ENCODE results near the gene TJP2.
A peak's percentile ranks its signal among the peaks of the same experiment; 100 is the strongest.

Gene TJP2

GRCh38 chr9:69172895-69173294 is 1.2 kb upstream of the TJP2 start:
- no peak for DNase-seq

DNA sequence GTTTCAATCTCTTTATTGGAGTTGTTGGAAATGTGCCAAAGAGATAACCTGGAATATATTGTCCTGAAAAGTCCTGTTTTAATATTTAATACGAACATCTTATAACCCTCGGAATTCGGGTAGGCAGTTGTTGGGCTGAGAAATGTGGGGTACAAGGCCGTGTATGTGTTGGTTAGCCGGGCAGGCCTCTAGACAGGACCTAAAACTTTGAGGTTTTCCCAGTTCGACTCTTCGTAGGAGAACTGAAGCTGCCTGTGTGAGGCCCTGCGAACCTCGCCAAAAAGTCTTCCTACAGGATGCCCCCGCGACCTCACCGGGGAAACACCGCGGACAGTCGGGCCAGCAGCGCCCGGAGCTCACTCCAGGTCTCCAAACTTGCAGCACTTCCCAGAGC is 583 bp upstream of the TJP2 start:
- TF ChIP-seq POLR2A (IDR thresholded peaks at IDR 0.05; ENCODE audit: low read length) (no peak), GATA1 (IDR thresholded peaks at IDR 0.05; ENCODE audit: low read depth, low read length) (no peak)

More at GRCh38 chr9:69172895-69173294, 1.2 kb upstream of the TJP2 start:
- TF ChIP-seq POLR2A (IDR thresholded peaks at IDR 0.05; ENCODE audit: low read length) (no peak), GATA1 (IDR thresholded peaks at IDR 0.05; ENCODE audit: low read depth, low read length) (no peak)

GRCh38 chr9:69174616-69175463 is 763 bp downstream of the TJP2 start:
- TF ChIP-seq POLR2A (IDR thresholded peaks at IDR 0.05; ENCODE audit: low read length) (peak; percentile 6), GATA1 (IDR thresholded peaks at IDR 0.05; ENCODE audit: low read depth, low read length) (no peak)
- DNase-seq = peak; percentile 71 to 76

More for the DNA sequence above, 583 bp upstream of the TJP2 start:
- no peak for DNase-seq

- no peak for TF ChIP-seq GATA1 (IDR thresholded peaks at IDR 0.05; ENCODE audit: low read depth, low read length)
- TF ChIP-seq POLR2A (IDR thresholded peaks at IDR 0.05; ENCODE audit: low read length) = no peak
- DNase-seq = peak in 1 of 2 experiments; percentile 55
Measured at GRCh38 chr9:69175486-69175885, 1.4 kb downstream of the TJP2 start.

DNA sequence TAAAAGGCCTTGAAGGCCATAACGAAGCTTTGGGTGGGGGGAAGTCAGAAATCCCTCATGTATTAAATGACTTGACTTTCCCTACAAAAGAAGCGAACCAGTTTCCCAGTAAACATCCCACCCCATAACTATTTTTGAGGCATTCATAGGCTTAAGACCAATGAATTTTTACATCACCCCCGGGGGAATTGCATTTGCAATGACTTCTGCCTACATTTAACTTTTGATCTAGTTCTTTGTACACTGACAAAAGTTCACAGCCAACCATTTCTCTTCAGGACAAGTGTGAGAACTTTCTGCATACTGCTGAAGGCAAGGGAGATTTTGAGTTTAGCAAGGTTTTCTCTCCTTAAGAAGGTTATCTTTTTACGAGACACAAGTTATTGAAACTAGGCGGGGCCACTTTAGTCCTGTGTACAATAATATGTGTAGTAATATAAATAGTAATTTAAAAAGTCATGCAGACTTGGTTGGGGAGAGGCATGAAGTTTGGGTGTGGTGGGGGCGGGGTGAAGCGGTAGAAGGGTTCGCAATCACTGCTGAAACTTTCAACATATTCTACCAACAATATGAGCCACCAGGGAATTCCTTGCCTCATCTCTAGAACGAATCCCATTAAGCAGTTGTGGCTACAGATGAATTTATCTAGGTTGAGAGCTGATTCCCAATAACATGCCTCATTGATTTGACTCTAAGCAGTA is 2.5 kb downstream of the TJP2 start:
- peak; percentile 41 to 67 for DNase-seq

DNA sequence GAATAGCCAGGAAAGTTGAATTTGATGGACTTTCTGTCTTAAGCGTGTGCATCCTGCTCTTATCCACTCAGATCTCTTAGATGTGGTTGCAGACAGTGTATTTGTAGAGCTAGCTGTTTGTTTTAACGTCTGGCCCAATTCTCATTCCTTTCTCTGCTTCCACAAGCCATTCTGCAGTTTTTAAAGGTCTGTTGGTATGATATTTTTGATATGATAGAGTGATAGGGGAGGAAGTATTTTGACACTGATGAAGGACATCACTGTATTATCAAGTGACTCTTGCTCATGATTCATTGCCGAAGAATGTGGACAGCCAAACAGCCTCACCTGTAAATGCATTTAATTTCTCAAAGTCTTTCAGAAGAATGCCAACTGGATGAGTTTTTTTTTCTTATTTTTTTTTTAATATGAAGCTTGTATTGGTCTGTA is 4.5 kb downstream of the TJP2 start:
- DNase-seq = no peak
- TF ChIP-seq POLR2A (IDR thresholded peaks at IDR 0.05; ENCODE audit: low read length) (no peak), GATA1 (IDR thresholded peaks at IDR 0.05; ENCODE audit: low read depth, low read length) (no peak)

More for the DNA sequence above, 2.5 kb downstream of the TJP2 start:
- no peak for TF ChIP-seq POLR2A (IDR thresholded peaks at IDR 0.05; ENCODE audit: low read length)
- TF ChIP-seq GATA1 (IDR thresholded peaks at IDR 0.05; ENCODE audit: low read depth, low read length) = no peak

DNA sequence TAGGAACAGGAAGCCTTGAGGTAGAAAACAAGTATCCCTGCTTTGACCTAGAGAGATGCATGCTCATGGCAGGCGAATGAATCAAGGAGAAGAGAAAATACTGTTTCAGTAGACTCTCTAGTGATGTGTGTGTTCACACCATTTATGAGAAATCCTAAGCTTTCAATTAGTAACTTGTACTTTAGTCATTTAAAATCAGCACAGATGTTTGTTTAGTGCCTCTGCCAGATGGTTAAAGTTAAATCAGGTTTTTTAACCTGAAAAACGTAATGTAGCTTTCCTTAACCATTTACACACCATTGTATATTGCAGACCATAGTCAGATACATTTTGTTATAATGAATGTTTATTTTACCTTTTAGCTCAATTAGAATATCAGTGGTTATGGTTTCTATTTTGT is 5.0 kb downstream of the TJP2 start:
- TF ChIP-seq GATA1 (IDR thresholded peaks at IDR 0.05; ENCODE audit: low read depth, low read length) (no peak), POLR2A (IDR thresholded peaks at IDR 0.05; ENCODE audit: low read length) (no peak)
- no peak for DNase-seq

- TF ChIP-seq POLR2A (IDR thresholded peaks at IDR 0.05; ENCODE audit: low read length) (no peak), GATA1 (IDR thresholded peaks at IDR 0.05; ENCODE audit: low read depth, low read length) (no peak)
- DNase-seq = no peak
Measured at GRCh38 chr9:69180200-69180599, 6.1 kb downstream of the TJP2 start.

- peak; percentile 33 for TF ChIP-seq GATA1 (IDR thresholded peaks at IDR 0.05; ENCODE audit: low read depth, low read length)
- peak; percentile 20 for TF ChIP-seq POLR2A (IDR thresholded peaks at IDR 0.05; ENCODE audit: low read length)
- DNase-seq = peak; percentile 93 to 94
Measured at GRCh38 chr9:69180670-69181069, 6.6 kb downstream of the TJP2 start.

GRCh38 chr9:69181908-69182353 is 7.9 kb downstream of the TJP2 start:
- TF ChIP-seq POLR2A (IDR thresholded peaks at IDR 0.05; ENCODE audit: low read length) (no peak), GATA1 (IDR thresholded peaks at IDR 0.05; ENCODE audit: low read depth, low read length) (no peak)
- DNase-seq = no peak

DNA sequence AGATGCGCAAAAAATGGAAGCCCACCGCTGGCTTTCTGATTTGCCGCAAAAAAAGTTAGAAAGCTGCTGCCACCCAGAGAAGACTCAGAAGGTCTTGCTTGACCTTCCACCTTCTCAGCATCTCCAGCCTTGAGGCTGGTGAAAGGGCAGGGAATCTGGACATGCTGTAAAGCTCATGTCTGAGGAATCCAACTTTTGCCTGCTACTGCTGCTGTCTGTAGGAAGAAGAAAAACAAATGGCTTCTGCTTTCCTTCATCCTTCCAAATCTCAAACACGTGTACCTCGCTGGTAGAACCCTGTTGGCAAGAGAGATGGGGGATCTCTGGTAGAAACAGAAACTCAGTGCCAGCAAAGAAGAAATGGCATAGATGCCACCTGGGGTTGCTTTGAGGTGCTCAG is 10.2 kb downstream of the TJP2 start:
- no peak for DNase-seq
- TF ChIP-seq POLR2A (IDR thresholded peaks at IDR 0.05; ENCODE audit: low read length) = no peak
- no peak for TF ChIP-seq GATA1 (IDR thresholded peaks at IDR 0.05; ENCODE audit: low read depth, low read length)

GRCh38 chr9:69186841-69187611 is 12.9 kb downstream of the TJP2 start:
- peak; percentile 88 to 93 for DNase-seq
- TF ChIP-seq GATA1 (IDR thresholded peaks at IDR 0.05; ENCODE audit: low read depth, low read length) (no peak), POLR2A (IDR thresholded peaks at IDR 0.05; ENCODE audit: low read length) (peak; percentile 58)

DNA sequence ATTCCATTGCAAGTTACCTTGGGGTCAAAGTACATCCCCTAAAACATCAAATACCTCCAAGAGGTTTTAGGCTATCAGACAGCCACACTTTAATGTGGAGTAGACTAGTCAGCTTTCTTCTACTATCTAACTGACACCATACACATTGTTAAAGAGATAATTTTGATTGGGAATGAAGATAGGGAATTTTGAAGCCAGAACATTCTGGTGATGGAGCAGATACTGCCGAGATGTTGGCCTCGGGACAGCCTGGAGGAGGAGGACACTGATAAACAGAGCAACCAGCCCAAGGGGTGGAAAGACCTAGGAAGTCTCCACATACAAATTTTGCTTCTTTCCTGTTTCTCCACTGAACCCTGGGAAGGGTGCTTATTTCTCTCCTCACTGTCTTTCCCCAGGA is 14.9 kb downstream of the TJP2 start:
- DNase-seq = peak; percentile 70 to 89
- TF ChIP-seq POLR2A (IDR thresholded peaks at IDR 0.05; ENCODE audit: low read length) (no peak), GATA1 (IDR thresholded peaks at IDR 0.05; ENCODE audit: low read depth, low read length) (no peak)
